Measurements from ENCODE around the gene IRGC. TPM values are rescaled to one million over a fixed set of nuclear protein-coding genes. Genes with fewer than 3 reads are reported as not detected.
A peak's percentile ranks its signal among the peaks of the same experiment; 100 is the strongest.

IRGC gene
- total RNA-seq, 3 donors from 2014 or later (not counting 1 experiment from before 2014, with no cell fraction given) = not detected

DNA sequence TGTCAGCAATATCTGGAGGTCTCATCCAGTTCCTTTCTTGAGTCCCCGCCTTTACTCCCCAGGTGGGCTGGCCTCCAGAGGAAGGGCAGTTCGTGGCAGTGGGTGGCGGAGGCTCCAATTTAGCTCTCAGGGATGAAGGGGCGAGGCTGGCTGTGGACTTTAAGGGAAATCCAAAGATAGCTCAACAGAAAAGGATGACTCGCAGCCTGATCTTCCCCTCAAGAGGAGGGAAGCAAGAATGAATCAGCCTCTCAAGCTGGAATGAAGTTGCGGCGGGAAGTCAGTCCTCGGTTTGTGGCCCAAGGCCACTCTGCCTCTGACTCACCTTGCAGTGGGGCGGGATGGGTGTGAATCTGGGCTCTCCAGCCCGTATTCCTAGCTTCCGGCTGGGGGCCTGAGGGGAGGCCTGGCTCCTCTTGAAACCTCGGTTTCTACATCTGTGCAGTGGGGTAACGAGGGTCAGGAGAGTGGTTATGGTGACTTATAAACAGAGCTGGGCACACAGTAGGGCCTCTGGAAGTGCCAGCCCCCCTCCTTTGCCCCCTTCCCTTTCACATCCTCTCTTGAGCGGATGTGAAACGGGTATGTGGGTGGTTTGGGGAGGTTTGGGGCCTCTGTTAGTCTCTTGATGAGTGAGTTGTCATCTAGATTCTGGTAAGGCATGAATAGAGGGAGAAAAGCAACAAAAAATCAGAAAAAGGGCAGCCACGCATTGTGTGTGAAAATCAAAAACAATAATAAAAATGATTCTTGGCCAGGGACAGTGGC, 49.4 kb downstream of the IRGC start:
- Histone ChIP-seq H3K9me3 (ENCODE audit: control insufficient read depth, insufficient read depth, low read length) (no peaks in the 10 kb centered on the region), H3K4me3 (ENCODE audit: low read length) (no peak overlapping the region), H3K27me3 (ENCODE audit: control insufficient read depth, insufficient read depth, low read length) (no peaks in the 10 kb centered on the region), H3K4me1 (ENCODE audit: control insufficient read depth, insufficient read depth, low read length) (peaks cover 37% of the 10 kb centered on the region), H3K36me3 (ENCODE audit: control insufficient read depth, insufficient read depth, low read length) (no peaks in the 10 kb centered on the region), H3K27ac (ENCODE audit: low read length) (peak overlapping the region; percentile 83)
- TF ChIP-seq, protein P1, sequence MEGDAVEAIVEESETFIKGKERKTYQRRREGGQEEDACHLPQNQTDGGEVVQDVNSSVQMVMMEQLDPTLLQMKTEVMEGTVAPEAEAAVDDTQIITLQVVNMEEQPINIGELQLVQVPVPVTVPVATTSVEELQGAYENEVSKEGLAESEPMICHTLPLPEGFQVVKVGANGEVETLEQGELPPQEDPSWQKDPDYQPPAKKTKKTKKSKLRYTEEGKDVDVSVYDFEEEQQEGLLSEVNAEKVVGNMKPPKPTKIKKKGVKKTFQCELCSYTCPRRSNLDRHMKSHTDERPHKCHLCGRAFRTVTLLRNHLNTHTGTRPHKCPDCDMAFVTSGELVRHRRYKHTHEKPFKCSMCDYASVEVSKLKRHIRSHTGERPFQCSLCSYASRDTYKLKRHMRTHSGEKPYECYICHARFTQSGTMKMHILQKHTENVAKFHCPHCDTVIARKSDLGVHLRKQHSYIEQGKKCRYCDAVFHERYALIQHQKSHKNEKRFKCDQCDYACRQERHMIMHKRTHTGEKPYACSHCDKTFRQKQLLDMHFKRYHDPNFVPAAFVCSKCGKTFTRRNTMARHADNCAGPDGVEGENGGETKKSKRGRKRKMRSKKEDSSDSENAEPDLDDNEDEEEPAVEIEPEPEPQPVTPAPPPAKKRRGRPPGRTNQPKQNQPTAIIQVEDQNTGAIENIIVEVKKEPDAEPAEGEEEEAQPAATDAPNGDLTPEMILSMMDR (IDR thresholded peaks at IDR 0.05) = no peak
- H3K4me1 Mint-ChIP-seq = no peaks in the 10 kb centered on the region
- no peak overlapping the region for H3K4me3 Mint-ChIP-seq
- H3K27me3 Mint-ChIP-seq (ENCODE audit: low read depth in 2 of 2) = peaks cover 0 to 6% of the 10 kb centered on the region in 2 donors
- ATAC-seq (peak; percentile 45 to 70 (median 57)), DNase-seq (peak in 1 of 2 donors; percentile 78)
- no peaks in the 10 kb centered on the region for H3K9me3 Mint-ChIP-seq
- no peaks in the 10 kb centered on the region for H3K36me3 Mint-ChIP-seq
- intact Hi-C loops (cut with micrococcal nuclease) = no loop called here
- H3K27ac Mint-ChIP-seq = peak overlapping the region in 1 of 2 donors; percentile 69
- WGBS (ENCODE audit: insufficient coverage) = 57% methylated on average over 16 of the region's 16 CpGs

DNA sequence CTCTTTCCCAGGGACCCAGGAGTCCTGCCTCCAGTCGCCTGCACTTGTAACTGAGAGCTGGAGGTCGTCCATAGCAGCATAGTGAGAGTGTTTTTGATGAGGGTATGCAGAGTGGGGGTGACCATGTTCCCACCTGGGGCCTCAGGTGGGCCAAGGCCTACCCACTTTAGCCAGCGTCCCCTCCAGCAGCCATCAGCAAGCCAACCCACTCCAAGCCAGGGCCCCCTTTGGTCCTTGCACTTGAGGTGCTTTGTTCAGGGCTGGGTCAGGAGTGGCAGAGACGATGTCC, 50.8 kb downstream of the IRGC start:
- peaks cover 37% of the 10 kb centered on the region for H3K4me1 ChIP-seq (ENCODE audit: control insufficient read depth, insufficient read depth, low read length)

DNA sequence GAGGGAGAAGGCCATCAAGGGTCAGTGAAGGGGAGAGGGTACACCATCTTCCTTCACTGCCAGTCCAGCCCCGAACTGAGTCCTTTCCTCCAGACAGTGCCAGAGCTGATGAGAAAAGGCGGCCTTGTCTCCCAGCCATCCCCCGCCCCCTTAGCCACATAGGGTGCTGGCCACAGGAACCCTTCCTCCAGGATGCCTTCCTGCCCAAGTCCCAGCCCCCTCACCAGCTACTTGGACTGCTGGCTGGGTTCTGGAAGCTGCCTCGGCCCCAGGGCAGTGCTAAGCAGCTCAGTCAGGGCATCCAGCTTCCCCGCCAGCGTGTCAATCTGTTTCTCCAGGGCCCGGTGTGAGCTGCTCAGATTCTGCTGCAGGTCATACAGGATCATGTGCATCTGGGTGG, 51.4 kb downstream of the IRGC start:
- no peaks in the 10 kb centered on the region for H3K9me3 ChIP-seq (ENCODE audit: control insufficient read depth, insufficient read depth, low read length)
- peaks cover 0 to 7% of the 10 kb centered on the region in 2 donors for H3K27me3 Mint-ChIP-seq (ENCODE audit: low read depth in 2 of 2)
- ATAC-seq (no peak), DNase-seq (no peak)
- H3K27ac Mint-ChIP-seq = no peak overlapping the region
- WGBS (ENCODE audit: insufficient coverage) = 92% methylated on average over 7 of the region's 7 CpGs
- H3K4me1 Mint-ChIP-seq = no peaks in the 10 kb centered on the region
- H3K27ac ChIP-seq (ENCODE audit: low read length) = no peak overlapping the region
- no peak overlapping the region for H3K4me3 ChIP-seq (ENCODE audit: low read length)
- no peaks in the 10 kb centered on the region for H3K36me3 Mint-ChIP-seq
- H3K9me3 Mint-ChIP-seq = no peaks in the 10 kb centered on the region
- peaks cover 37% of the 10 kb centered on the region for H3K4me1 ChIP-seq (ENCODE audit: control insufficient read depth, insufficient read depth, low read length)
- H3K4me3 Mint-ChIP-seq = no peak overlapping the region
- TF ChIP-seq, protein P1 (IDR thresholded peaks at IDR 0.05) = no peak
- H3K27me3 ChIP-seq (ENCODE audit: control insufficient read depth, insufficient read depth, low read length) = no peaks in the 10 kb centered on the region
- H3K36me3 ChIP-seq (ENCODE audit: control insufficient read depth, insufficient read depth, low read length) = no peaks in the 10 kb centered on the region
- intact Hi-C loops (cut with micrococcal nuclease) = no loop called here

More for the DNA sequence above, 50.8 kb downstream of the IRGC start:
- H3K9me3 Mint-ChIP-seq = no peaks in the 10 kb centered on the region
- no peaks in the 10 kb centered on the region for H3K36me3 Mint-ChIP-seq
- peak overlapping the region; percentile 83 for H3K27ac ChIP-seq (ENCODE audit: low read length)
- ATAC-seq = no peak
- H3K27me3 ChIP-seq (ENCODE audit: control insufficient read depth, insufficient read depth, low read length) = no peaks in the 10 kb centered on the region
- no peak overlapping the region for H3K27ac Mint-ChIP-seq
- H3K4me3 ChIP-seq (ENCODE audit: low read length) = no peak overlapping the region
- H3K27me3 Mint-ChIP-seq (ENCODE audit: low read depth in 2 of 2) = peaks cover 0 to 7% of the 10 kb centered on the region in 2 donors
- H3K9me3 ChIP-seq (ENCODE audit: control insufficient read depth, insufficient read depth, low read length) = no peaks in the 10 kb centered on the region
- intact Hi-C loops (cut with micrococcal nuclease) = no loop called here
- DNase-seq = no peak
- H3K4me3 Mint-ChIP-seq = no peak overlapping the region
- H3K4me1 Mint-ChIP-seq = no peaks in the 10 kb centered on the region
- TF ChIP-seq, protein P1 (IDR thresholded peaks at IDR 0.05) = no peak
- 94% methylated on average over 2 of the region's 4 CpGs for WGBS (ENCODE audit: insufficient coverage)
- H3K36me3 ChIP-seq (ENCODE audit: control insufficient read depth, insufficient read depth, low read length) = no peaks in the 10 kb centered on the region

DNA sequence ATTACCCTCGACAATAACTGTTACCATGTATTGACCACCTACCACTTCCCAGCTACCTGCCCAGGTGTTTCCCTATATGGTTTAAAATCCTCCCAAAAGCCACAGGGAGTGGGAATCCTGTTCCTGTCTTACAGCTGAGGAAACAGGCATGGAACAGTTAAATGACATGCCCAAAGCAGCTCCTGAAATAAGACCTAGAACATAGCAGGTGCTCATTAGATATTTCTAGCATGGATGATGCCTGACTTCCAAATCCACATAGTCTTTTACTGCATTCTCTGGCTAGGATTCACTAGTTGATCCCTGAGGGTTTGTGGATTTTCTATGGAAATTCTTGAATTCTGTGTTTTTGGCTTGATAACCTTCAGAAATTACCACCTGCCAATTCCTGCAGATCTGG, 51.9 kb downstream of the IRGC start:
- intact Hi-C loops (cut with micrococcal nuclease) = no loop called here
- no peaks in the 10 kb centered on the region for H3K4me1 Mint-ChIP-seq
- H3K9me3 Mint-ChIP-seq = no peaks in the 10 kb centered on the region
- H3K36me3 ChIP-seq (ENCODE audit: control insufficient read depth, insufficient read depth, low read length) = no peaks in the 10 kb centered on the region
- no peak overlapping the region for H3K4me3 ChIP-seq (ENCODE audit: low read length)
- H3K4me1 ChIP-seq (ENCODE audit: control insufficient read depth, insufficient read depth, low read length) = peaks cover 37% of the 10 kb centered on the region
- H3K9me3 ChIP-seq (ENCODE audit: control insufficient read depth, insufficient read depth, low read length) = no peaks in the 10 kb centered on the region
- TF ChIP-seq, protein P1 (IDR thresholded peaks at IDR 0.05) = no peak
- no peaks in the 10 kb centered on the region for H3K36me3 Mint-ChIP-seq
- WGBS (ENCODE audit: insufficient coverage) = 36% methylated on average over 1 of the region's 1 CpG
- no peak overlapping the region for H3K27ac ChIP-seq (ENCODE audit: low read length)
- H3K27ac Mint-ChIP-seq = no peak overlapping the region
- DNase-seq (no peak), ATAC-seq (no peak)
- no peaks in the 10 kb centered on the region for H3K27me3 ChIP-seq (ENCODE audit: control insufficient read depth, insufficient read depth, low read length)
- H3K27me3 Mint-ChIP-seq (ENCODE audit: low read depth in 2 of 2) = peaks cover 0 to 7% of the 10 kb centered on the region in 2 donors
- H3K4me3 Mint-ChIP-seq = no peak overlapping the region
